HG03558 (cell line): ENCODE measurements around the gene SDK1.

Experiments
- ATAC-seq: cut with Tn5 transposase; IDR thresholded peaks from one replicate; pipeline ENCODE4 v1.9.1; 2021; ENCODE audit warnings: moderate number of reproducible peaks; ENCODE audit not compliant: unreplicated experiment; ENCODE audit errors: extremely low read depth

SDK1 gene

GRCh38 chr7:3895341-3896116 is 594.5 kb downstream of the SDK1 start:
- no peak for ATAC-seq

GRCh38 chr7:3896169-3896765 is 595.2 kb downstream of the SDK1 start:
- ATAC-seq: no peak

- no peak for ATAC-seq
Measured at GRCh38 chr7:3897430-3898372, 596.6 kb downstream of the SDK1 start.

- no peak for ATAC-seq
Measured at GRCh38 chr7:3899559-3899991, 598.5 kb downstream of the SDK1 start.

- ATAC-seq: no peak
Measured at GRCh38 chr7:3908153-3908552, 607.1 kb downstream of the SDK1 start.

- ATAC-seq: no peak
Measured at GRCh38 chr7:3909128-3909527, 608.1 kb downstream of the SDK1 start.

GRCh38 chr7:3910054-3910453 is 609.0 kb downstream of the SDK1 start:
- no peak for ATAC-seq

- no peak for ATAC-seq
Measured at GRCh38 chr7:3911685-3912084, 610.6 kb downstream of the SDK1 start.

GRCh38 chr7:3912291-3912690 is 611.2 kb downstream of the SDK1 start:
- ATAC-seq: no peak

- no peak for ATAC-seq
Measured at GRCh38 chr7:3914051-3914775, 613.2 kb downstream of the SDK1 start.

- no peak for ATAC-seq
Measured at GRCh38 chr7:3915337-3915878, 614.4 kb downstream of the SDK1 start.

GRCh38 chr7:3916146-3916545 is 615.1 kb downstream of the SDK1 start:
- ATAC-seq: no peak

- ATAC-seq: no peak
Measured at GRCh38 chr7:3917436-3917835, 616.4 kb downstream of the SDK1 start.

- no peak for ATAC-seq
Measured at GRCh38 chr7:3918576-3918975, 617.5 kb downstream of the SDK1 start.

- ATAC-seq: no peak
Measured at GRCh38 chr7:3922175-3922635, 621.2 kb downstream of the SDK1 start.

- ATAC-seq: no peak
Measured at GRCh38 chr7:3923307-3923918, 622.4 kb downstream of the SDK1 start.

- ATAC-seq: no peak
Measured at GRCh38 chr7:3924277-3924676, 623.2 kb downstream of the SDK1 start.

- no peak for ATAC-seq
Measured at GRCh38 chr7:3927446-3928110, 626.5 kb downstream of the SDK1 start.
